NCI-H748 (cell line): Measurements from ENCODE around the gene FAM131C.
A peak's percentile ranks its signal among the peaks of the same experiment; 100 is the strongest.

Experiments used
- DNase-seq: peaks from one replicate; lab custom pipeline; 2025; ENCODE audit not compliant: unreplicated experiment; lab: John Stamatoyannopoulos, UW

The FAM131C gene

DNA sequence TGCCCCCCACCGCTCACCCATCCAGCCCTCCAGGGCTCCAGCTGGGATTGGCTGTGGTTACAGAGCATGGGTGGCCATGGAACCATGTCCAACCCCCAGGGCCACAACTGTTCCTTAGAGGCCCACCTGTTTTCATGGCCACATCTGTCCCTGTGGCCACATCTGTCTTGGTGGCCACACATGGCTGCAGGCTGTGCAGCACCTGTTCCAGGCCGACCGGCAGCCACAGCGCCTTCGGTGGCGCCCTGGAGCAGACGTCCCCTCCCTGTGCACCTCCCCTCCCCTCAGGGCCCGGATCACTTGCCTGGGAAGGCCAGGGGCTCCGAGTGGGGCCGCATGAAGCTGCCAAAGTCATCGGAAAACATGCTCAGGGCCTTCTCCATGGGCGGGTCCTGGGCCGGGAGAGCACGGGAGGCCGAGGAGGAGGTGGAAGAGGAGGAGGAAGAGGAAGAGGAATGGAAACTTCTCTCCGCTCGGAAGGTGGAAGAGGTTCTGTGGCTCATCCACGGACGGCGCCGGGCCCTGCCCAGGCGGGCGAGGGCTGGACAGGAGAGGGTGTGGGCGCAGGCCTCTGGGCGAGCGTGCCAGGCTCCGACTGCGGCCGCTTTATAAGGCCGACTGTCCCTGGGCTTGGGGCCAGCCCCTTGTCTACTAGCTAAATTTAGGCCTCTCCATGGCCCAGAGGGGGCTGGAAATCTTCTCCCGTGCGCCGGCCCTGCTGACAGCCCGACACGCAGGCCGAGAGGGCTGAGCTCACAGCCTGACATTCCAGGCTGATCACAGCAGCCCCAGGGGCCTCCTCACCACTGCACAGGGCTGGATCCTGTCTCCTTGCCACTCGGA lies 55.8 kb downstream of the FAM131C start, which contains the start of gene HSPB7:
Gene HSPB7, minus strand, starts transcription at position 583 of the 843 bp plus-strand sequence. Its CDS starts 80 bp downstream, at position 503.
- no peak for DNase-seq

GRCh38 chr1:16017076-16017460 lies 56.4 kb downstream of the FAM131C start:
- no peak for DNase-seq

- DNase-seq = no peak
Measured at GRCh38 chr1:16015960-16016901, 57.2 kb downstream of the FAM131C start.

- DNase-seq = no peak
Measured at GRCh38 chr1:16015491-16015890, 58.0 kb downstream of the FAM131C start.

DNA sequence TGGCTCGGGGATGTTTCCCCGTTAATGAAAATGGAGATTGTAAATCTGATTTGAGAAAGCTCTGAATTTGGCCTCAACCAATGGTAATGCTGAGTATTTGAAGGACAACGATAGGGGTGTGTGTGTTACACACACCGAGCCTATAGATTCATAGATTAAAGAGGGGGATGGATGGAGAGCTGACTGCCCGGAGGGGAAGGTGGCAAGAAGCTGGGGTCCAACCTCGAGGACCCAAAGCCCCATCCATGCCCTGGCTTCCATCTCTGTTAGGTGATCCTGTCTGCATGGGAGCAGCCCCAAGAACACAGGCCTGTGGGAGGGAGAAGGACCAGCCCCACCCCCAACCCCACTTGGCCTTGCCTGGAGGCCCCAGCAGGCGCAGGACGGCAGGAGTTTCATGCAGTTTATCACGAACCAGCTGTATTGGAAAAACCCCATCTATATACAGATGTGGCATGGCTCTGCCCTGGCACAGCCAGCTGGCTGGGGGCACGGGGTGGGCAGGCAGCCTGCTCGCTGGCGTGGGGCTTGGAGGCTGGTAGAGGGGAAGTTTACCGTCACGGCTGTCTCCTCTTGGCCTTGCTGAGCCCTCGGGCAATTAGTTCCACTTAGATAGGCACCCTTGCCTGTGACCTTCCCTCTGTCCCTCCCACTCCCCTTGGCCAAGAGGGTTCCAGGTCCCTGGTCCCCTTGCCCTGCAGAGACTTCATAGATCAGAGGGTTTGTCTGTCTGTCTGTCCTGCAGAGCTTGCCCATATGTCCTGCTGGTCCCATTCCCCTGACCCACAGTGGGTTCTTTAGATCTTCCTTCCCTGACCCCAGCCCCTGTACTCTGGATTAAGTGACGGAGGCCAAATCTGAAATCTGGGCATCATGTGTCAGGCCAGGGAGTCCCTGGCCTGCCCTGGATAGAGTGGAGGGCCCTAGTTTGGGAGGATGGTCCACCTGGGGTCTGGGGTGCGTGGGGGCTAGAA lies 58.7 kb downstream of the FAM131C start:
- no peak for DNase-seq

- DNase-seq = no peak
Measured at GRCh38 chr1:16013908-16014258, 59.6 kb downstream of the FAM131C start.

DNA sequence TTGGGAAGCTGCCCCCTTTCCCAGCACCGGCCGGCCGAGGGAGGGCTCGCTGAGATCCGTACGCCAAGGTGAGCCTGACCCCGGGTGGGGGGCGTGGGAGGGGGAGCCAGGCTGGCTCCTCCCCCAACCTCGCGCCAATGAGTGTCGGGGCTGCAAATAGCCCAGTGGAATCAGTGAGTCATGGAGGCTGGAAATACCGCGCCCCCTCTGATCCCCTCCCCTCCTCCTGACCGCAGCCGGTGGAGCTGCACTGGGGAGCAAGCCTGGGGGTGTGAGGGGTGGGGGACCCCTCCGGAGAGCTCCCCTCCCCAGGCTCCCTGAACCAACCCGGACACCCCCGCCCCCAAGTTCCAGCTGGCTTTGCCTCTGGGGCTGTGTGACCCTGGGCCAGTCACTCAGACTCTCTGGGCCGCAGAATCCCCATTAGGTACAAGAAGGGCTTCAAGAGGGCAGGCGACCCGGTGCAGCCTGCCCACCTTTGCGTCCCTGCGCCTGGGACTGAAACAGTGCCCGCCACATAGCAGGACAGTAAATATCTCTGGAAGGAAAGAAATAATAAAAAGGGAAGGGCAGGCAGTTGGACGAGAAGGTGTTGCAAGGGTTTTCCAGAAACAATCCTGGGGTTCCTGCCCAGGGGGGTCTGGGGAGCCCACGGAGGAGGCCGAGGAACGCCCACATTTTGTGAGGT lies 60.1 kb downstream of the FAM131C start:
- peak; percentile 19 for DNase-seq

GRCh38 chr1:16012590-16013219 lies 60.7 kb downstream of the FAM131C start:
- DNase-seq = peak; percentile 19

DNA sequence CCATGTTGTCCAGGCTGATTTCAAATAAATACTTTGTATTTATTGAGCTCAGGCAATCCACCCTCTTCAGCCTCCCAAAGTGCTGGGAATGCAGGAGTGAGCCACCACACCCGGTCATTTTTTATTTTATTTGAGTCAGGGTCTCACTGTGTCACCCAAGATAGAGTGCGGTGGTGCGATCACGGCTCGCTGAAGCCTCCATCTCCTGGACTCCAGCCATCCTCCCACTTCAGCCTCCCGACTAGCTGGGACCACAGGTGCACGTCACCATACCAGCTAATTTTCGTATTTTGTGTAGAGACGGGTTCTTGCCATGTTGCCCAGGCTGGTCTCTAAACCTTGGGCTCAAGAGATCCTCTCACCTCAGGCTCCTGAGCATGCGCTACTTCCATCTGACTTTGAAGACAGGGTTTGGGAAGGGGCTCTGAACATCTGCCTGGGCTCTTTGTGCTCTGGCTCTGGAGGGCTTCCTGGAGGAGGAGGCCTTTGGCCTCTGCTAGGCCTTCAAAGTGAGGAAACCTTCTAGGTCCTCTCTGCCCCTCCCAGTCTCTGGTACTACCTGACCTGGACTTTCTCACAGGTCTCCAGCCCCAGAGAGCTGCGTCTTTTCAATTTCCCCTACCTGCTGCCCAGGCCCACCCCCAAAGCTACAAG lies 61.4 kb downstream of the FAM131C start:
- DNase-seq = no peak

GRCh38 chr1:16010837-16011236 lies 62.6 kb downstream of the FAM131C start:
- DNase-seq = no peak

- no peak for DNase-seq
Measured at GRCh38 chr1:16009678-16010077, 63.8 kb downstream of the FAM131C start.

DNA sequence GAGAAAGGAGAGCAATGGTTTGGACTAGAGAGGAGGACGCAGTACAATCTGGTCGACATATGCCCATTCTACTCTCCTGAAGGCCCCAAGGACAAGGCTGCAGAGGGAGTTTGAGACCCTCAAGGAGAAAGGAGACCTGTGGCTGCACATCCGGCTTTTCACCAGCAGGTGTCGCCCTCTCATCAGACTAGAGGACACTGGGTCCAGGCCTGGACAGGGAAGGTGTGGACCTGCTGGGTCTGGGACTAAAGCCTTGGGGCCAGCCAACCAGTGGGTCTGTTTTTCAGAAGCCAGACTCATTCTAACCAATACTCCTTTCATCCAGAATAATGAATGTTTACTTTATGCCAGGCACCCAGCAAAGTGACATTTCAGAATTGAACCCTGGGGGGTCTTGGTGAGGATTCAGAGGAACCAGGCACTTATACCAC lies 64.4 kb downstream of the FAM131C start:
- peak; percentile 55 for DNase-seq
